ENCODE data around the gene CNGA3. TPM values are rescaled to one million over a fixed set of nuclear protein-coding genes. Genes with fewer than 3 reads are reported as not detected.
"Not testable (repeated sequence)": the region's sequence is repeated elsewhere in the genome, so short reads cannot be mapped to it uniquely, and the experiment has no call there.

CNGA3 gene
- total and polyA plus RNA-seq, 2 of the 4 experiments (the other 2 are of a cell fraction), result under 0.01 TPM; not detected in 1

DNA sequence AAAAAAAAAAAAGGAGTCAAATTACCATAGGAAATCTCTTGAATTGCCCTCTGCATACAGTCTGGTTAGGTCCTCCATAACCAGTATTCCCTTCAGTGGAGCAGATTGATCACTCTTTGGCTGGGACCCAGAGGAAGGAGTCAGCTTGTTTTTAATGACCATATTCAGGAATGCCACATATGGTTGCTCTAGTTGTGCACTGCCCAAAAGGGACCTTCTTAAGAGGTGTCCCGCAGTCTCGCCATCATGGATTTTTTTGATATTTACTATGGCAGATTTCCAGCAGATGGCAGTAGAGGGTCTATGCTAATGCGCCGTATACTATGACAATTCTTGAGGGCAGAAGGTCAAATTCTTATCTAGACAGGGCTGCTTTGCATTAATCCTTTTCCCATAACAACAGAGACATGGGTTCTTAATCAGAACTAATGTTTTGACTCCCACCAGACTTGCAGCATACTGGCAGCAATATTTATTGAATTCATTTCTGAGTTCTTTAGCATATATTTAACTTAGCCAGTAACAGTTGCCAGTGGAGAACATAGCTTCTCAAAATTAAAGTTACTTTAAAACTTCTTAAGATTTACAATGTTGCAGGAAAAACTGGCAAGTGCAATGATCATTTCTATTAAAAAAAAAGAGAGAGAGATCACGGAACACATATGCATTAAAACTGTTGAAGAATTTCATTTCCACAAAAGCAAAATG lies 66.6 kb downstream of the CNGA3 start:
- peaks cover 2% of the 10 kb centered on the region for H3K27me3 ChIP-seq (ENCODE audit: control insufficient read depth, insufficient read depth, low read length)
- TF ChIP-seq, protein P1, sequence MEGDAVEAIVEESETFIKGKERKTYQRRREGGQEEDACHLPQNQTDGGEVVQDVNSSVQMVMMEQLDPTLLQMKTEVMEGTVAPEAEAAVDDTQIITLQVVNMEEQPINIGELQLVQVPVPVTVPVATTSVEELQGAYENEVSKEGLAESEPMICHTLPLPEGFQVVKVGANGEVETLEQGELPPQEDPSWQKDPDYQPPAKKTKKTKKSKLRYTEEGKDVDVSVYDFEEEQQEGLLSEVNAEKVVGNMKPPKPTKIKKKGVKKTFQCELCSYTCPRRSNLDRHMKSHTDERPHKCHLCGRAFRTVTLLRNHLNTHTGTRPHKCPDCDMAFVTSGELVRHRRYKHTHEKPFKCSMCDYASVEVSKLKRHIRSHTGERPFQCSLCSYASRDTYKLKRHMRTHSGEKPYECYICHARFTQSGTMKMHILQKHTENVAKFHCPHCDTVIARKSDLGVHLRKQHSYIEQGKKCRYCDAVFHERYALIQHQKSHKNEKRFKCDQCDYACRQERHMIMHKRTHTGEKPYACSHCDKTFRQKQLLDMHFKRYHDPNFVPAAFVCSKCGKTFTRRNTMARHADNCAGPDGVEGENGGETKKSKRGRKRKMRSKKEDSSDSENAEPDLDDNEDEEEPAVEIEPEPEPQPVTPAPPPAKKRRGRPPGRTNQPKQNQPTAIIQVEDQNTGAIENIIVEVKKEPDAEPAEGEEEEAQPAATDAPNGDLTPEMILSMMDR (conservative IDR thresholded peaks at IDR 0.05; ENCODE audit: low read depth, low read length), result peak; percentile 66
- TF ChIP-seq RAD21 (IDR thresholded peaks at IDR 0.05; ENCODE audit: low read length), result peak; percentile 76
- no peak for TF ChIP-seq NFE2L2 (IDR thresholded peaks at IDR 0.05; ENCODE audit: low read depth, low read length)
- peak; percentile 74 for TF ChIP-seq SMC3 (IDR thresholded peaks at IDR 0.05; ENCODE audit: low read depth, low read length)
- no peaks in the 10 kb centered on the region for H3K79me1 ChIP-seq (ENCODE audit: low read depth in 1 of 2, low read length in 2 of 2)
- H3K4ac ChIP-seq (ENCODE audit: low read depth, low read length), result no peak overlapping the region
- H4K8ac ChIP-seq (ENCODE audit: low read depth in 2 of 2, low read length in 2 of 2), result no peak overlapping the region
- no peak overlapping the region for H2BK20ac ChIP-seq (ENCODE audit: low read depth, low read length)
- no peak overlapping the region for H2BK5ac ChIP-seq (ENCODE audit: low read depth, low read length, poor library complexity, severe bottlenecking)
- no peak overlapping the region for H3K27ac ChIP-seq (ENCODE audit: insufficient read depth, low read length)
- in situ Hi-C loops (cut with MboI; ENCODE audit: low sequenced_read_pairs) (loop anchor here (25.0 kb wide), 1 partner anchor 424 kb away; no protein-coding TSS in a partner anchor), dilution Hi-C loops (cut with HindIII; ENCODE audit: low sequenced_read_pairs, unreplicated experiment) (no loop called here), intact Hi-C loops (cut with micrococcal nuclease) (loop anchor here (1.0 to 5.0 kb wide), 4 partner anchors 188 to 654 kb away; partner anchors contain the start of genes COA5 and UNC50)
- POLR2A ChIA-PET (ENCODE audit: unreplicated experiment), result no interaction called here
- H3K36me3 ChIP-seq (ENCODE audit: control insufficient read depth, insufficient read depth, low read length), result no peaks in the 10 kb centered on the region
- H2AK9ac ChIP-seq (replicated peaks; ENCODE audit: low read depth, low read length, poor library complexity), result no peak overlapping the region
- no peak overlapping the region for H2BK120ac ChIP-seq (ENCODE audit: low read depth, low read length)
- H3K4me1 ChIP-seq (ENCODE audit: control insufficient read depth, insufficient read depth, low read length), result no peaks in the 10 kb centered on the region
- H3K18ac ChIP-seq (ENCODE audit: low read depth, low read length), result no peak overlapping the region
- no peak overlapping the region for H3K56ac ChIP-seq (ENCODE audit: extremely low read depth, insufficient read depth, low read length)
- H4K5ac ChIP-seq (ENCODE audit: low read depth, low read length), result no peak overlapping the region
- H3K9me1 ChIP-seq (ENCODE audit: insufficient read depth, low read length), result no peaks in the 10 kb centered on the region
- no TSS peak for BruUV-seq (replicated peaks)
- peak; percentile 55 for DNase-seq
- H3K14ac ChIP-seq (replicated peaks; ENCODE audit: low read depth, low read length), result no peak overlapping the region
- no peak overlapping the region for H2AK5ac ChIP-seq (ENCODE audit: low read depth, low read length)
- H3K4me2 ChIP-seq (ENCODE audit: low read depth, low read length), result no peak overlapping the region
- H3K4me3 ChIP-seq (ENCODE audit: insufficient read depth, low read depth, low read length), result no peak overlapping the region
- CTCF ChIA-PET, result interaction anchor here (0.6 to 1.2 kb wide), 4 partner anchors 30 to 493 kb away, joined by 3 to 4 read pairs (median 3); no protein-coding TSS in a partner anchor
- no peak overlapping the region for H3K23ac ChIP-seq (ENCODE audit: low read depth, low read length)
- peak overlapping the region; percentile 64 for H2AFZ ChIP-seq (replicated peaks; ENCODE audit: low read length, poor library complexity)
- ATAC-seq (ENCODE audit: low read depth), result peak; percentile 88
- H4K91ac ChIP-seq (ENCODE audit: insufficient read depth, low read depth, low read length), result no peak overlapping the region
- no peak overlapping the region for H2BK15ac ChIP-seq (ENCODE audit: low read depth, low read length)
- no peak overlapping the region for H3K9ac ChIP-seq (ENCODE audit: low read depth, low read length)
- no peaks in the 10 kb centered on the region for H4K20me1 ChIP-seq (ENCODE audit: insufficient read depth, low read length)
- no peaks in the 10 kb centered on the region for H3K9me3 ChIP-seq (ENCODE audit: control insufficient read depth, insufficient read depth, low read length)
- no CpG with 5 or more reads among the region's 5 CpGs for WGBS, 2 experiments (ENCODE audit: extremely low coverage in 2 of 2, insufficient read length in 1 of 2)

DNA sequence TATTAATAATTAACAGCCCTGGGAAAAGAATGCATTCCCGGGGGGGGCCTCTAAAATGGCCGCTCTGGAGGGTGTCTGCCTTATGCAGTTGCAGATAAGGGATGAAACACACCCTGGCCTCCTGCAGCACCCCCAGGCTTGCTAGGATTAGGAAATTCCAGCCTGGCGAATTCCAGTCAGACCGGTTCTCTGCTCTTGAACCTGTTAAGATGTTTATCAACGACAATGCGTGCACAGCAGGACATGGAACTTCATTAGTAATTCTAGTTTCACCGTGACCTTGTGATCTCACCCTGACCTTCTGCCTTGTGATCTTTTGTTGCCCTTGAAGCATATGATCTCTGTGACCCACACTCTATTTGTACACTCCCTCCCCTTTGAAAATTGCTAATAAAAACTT lies 68.0 kb downstream of the CNGA3 start:
- H3K27ac ChIP-seq (ENCODE audit: insufficient read depth, low read length); H3K9me1 ChIP-seq (ENCODE audit: insufficient read depth, low read length); BruUV-seq (replicated peaks); H2AK5ac ChIP-seq (ENCODE audit: low read depth, low read length); H2AK9ac ChIP-seq (replicated peaks; ENCODE audit: low read depth, low read length, poor library complexity); H3K56ac ChIP-seq (ENCODE audit: extremely low read depth, insufficient read depth, low read length); DNase-seq; H3K36me3 ChIP-seq (ENCODE audit: control insufficient read depth, insufficient read depth, low read length); H3K27me3 ChIP-seq (ENCODE audit: control insufficient read depth, insufficient read depth, low read length); H2BK120ac ChIP-seq (ENCODE audit: low read depth, low read length); H3K79me1 ChIP-seq (ENCODE audit: low read depth in 1 of 2, low read length in 2 of 2); POLR2A ChIA-PET (ENCODE audit: unreplicated experiment); H3K18ac ChIP-seq (ENCODE audit: low read depth, low read length); H3K14ac ChIP-seq (replicated peaks; ENCODE audit: low read depth, low read length); H2AFZ ChIP-seq (replicated peaks; ENCODE audit: low read length, poor library complexity); dilution Hi-C loops (cut with HindIII; ENCODE audit: low sequenced_read_pairs, unreplicated experiment); H4K8ac ChIP-seq (ENCODE audit: low read depth in 2 of 2, low read length in 2 of 2); H2BK5ac ChIP-seq (ENCODE audit: low read depth, low read length, poor library complexity, severe bottlenecking); ATAC-seq (ENCODE audit: low read depth); H4K5ac ChIP-seq (ENCODE audit: low read depth, low read length); H3K9me3 ChIP-seq (ENCODE audit: control insufficient read depth, insufficient read depth, low read length); H3K4me3 ChIP-seq (ENCODE audit: insufficient read depth, low read depth, low read length); H4K20me1 ChIP-seq (ENCODE audit: insufficient read depth, low read length); H3K23ac ChIP-seq (ENCODE audit: low read depth, low read length); CTCF ChIA-PET; H3K4me1 ChIP-seq (ENCODE audit: control insufficient read depth, insufficient read depth, low read length); H4K91ac ChIP-seq (ENCODE audit: insufficient read depth, low read depth, low read length); H2BK20ac ChIP-seq (ENCODE audit: low read depth, low read length); H3K4ac ChIP-seq (ENCODE audit: low read depth, low read length); H3K4me2 ChIP-seq (ENCODE audit: low read depth, low read length); H3K9ac ChIP-seq (ENCODE audit: low read depth, low read length); H2BK15ac ChIP-seq (ENCODE audit: low read depth, low read length): not testable (repeated sequence)
- intact Hi-C loops (cut with micrococcal nuclease) (loop anchor here (5.0 kb wide), 1 partner anchor 653 kb away; no protein-coding TSS in a partner anchor), in situ Hi-C loops (cut with MboI; ENCODE audit: low sequenced_read_pairs) (loop anchor here (25.0 kb wide), 1 partner anchor 423 kb away; no protein-coding TSS in a partner anchor)
- 77% methylated on average over 5 of the region's 7 CpGs; no CpG with 5 or more reads in 1 of the 2 experiments for WGBS, 2 experiments (ENCODE audit: extremely low coverage in 2 of 2, insufficient read length in 1 of 2)

Measured in IMR-90 (cell line).